DND-41 (cell line): Measurements from ENCODE around the gene RPS27.

Experiments
- ATAC-seq: fragments of 200-7000 bp; cut with Tn5 transposase; 3 replicates; pipeline ENCODE4 v1.9.1; 2021; ENCODE audit warnings: low read depth; ENCODE audit not compliant: insufficient read depth
- DNase-seq: peaks from one replicate; pipeline ENCODE4 v3.0.0-alpha.2; 2020
- H2AFZ ChIP-seq: 2 replicates; pipeline ENCODE4 v1.6.0; 2012; ENCODE audit warnings: low read depth, low read length
- H3K27ac ChIP-seq: 2 replicates; pipeline ENCODE4 v1.5.1; 2012; ENCODE audit warnings: low read length, inconsistent platforms
- H3K27me3 ChIP-seq: fragments of 200-600 bp; sonication (generic); 2 replicates; pipeline ENCODE4 v1.6.0; 2012; ENCODE audit warnings: low read length, mild to moderate bottlenecking, inconsistent platforms; ENCODE audit not compliant: insufficient read depth, poor library complexity
- H3K36me3 ChIP-seq: 2 replicates; pipeline ENCODE4 v1.5.1; 2012; ENCODE audit warnings: low read length, inconsistent platforms; ENCODE audit not compliant: insufficient read depth
- H3K4me1 ChIP-seq: 2 replicates; pipeline ENCODE4 v1.5.1; 2012; ENCODE audit warnings: mild to moderate bottlenecking, low read length; ENCODE audit not compliant: insufficient read depth
- H3K4me2 ChIP-seq: 2 replicates; pipeline ENCODE4 v1.6.0; 2012; ENCODE audit warnings: mild to moderate bottlenecking, moderate library complexity, low read length, inconsistent platforms; ENCODE audit not compliant: insufficient read depth
- H3K4me3 ChIP-seq, 2 experiments: fragments of 200-600 bp in 1 of 2; shearing (Covaris generic) in 1 of 2; 2 replicates each; pipeline ENCODE4 v1.5.1; 2012 to 2016; ENCODE audit warnings: inconsistent platforms in 2 of 2, low read length in 2 of 2, mild to moderate bottlenecking in 2 of 2, low read depth in 1 of 2, moderate library complexity in 1 of 2
- H3K79me2 ChIP-seq: 2 replicates; pipeline ENCODE4 v1.6.0; 2012; ENCODE audit warnings: low read length, inconsistent platforms; ENCODE audit not compliant: insufficient read depth
- H3K9ac ChIP-seq: 2 replicates; pipeline ENCODE4 v1.6.0; 2012; ENCODE audit warnings: low read depth, mild to moderate bottlenecking, inconsistent platforms, low read length, moderate library complexity
- H3K9me3 ChIP-seq: 2 replicates; pipeline ENCODE4 v1.5.1; 2012; ENCODE audit warnings: low read length, moderate library complexity, mild to moderate bottlenecking, inconsistent platforms; ENCODE audit not compliant: insufficient read depth, severe bottlenecking
- H4K20me1 ChIP-seq: 2 replicates; pipeline ENCODE4 v1.6.0; 2012; ENCODE audit warnings: low read length; ENCODE audit not compliant: insufficient read depth
- EZH2 ChIP-seq: IDR thresholded peaks from 3 replicates; pipeline ENCODE4 v1.6.1; 2012; ENCODE audit warnings: borderline replicate concordance, low read depth, mild to moderate bottlenecking, moderate library complexity, low read length, inconsistent platforms; ENCODE audit not compliant: severe bottlenecking
- TF ChIP-seq, protein P1 (sequence below): IDR thresholded peaks from 2 replicates; pipeline ENCODE4 v1.5.1; 2012; ENCODE audit warnings: borderline replicate concordance, low read length, moderate library complexity, mild to moderate bottlenecking; ENCODE audit not compliant: poor library complexity, severe bottlenecking; ENCODE audit errors: extremely low read depth

Gene RPS27

DNA sequence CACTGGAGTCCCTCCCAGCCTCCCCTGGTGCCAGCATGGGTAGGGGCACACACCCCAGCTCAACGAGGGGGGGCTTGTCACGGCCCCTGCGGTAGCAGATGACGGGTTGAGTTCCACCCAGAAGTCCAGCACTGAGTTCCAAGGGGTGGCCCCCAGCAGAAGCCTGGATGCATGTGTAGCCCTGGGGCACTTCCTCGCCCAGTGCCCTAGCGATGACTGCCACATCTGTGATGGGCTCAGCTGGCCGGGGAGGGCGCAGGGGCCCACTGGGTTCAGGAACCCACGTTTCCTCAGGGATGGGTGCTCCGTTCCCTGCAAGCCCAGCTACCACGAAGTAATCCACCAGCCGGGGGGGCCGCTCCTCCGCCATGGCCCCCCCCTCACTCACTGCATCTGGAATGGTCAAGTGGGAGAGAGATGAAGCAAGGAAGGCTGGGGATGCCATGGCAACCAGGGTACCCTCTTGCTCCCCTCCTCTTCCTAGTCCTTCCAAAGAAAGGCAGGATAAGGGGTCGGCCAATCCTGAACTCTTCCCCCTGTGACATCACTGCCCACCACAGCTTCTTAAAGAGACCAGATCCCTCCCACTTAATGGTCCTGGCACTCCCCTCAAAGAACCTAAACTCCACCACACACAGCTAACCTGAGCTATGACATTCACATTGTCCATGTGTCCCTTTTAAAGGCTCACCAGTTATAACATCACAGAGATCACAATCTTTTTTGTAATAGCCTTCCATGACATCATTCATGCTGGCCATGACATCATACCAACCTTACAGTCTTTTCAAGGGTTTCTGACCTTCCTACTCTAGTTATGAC is 46.3 kb upstream of the RPS27 start:
- Histone ChIP-seq H3K27ac (peak overlapping the region; percentile 78), H3K27me3 (no peaks in the 10 kb centered on the region), H3K9ac (peak overlapping the region; percentile 88), H4K20me1 (peaks cover 14% of the 10 kb centered on the region), H3K4me3 (peak overlapping the region; percentile 75 to 90; a peak in 3 of 4 replicates), H3K79me2 (peaks cover 36% of the 10 kb centered on the region), H3K36me3 (peaks cover 70% of the 10 kb centered on the region), H2AFZ (no peak overlapping the region), H3K9me3 (no peaks in the 10 kb centered on the region), H3K4me1 (peaks cover 27% of the 10 kb centered on the region), H3K4me2 (peak overlapping the region; percentile 80)
- ATAC-seq, result no peak
- TF ChIP-seq, protein P1, sequence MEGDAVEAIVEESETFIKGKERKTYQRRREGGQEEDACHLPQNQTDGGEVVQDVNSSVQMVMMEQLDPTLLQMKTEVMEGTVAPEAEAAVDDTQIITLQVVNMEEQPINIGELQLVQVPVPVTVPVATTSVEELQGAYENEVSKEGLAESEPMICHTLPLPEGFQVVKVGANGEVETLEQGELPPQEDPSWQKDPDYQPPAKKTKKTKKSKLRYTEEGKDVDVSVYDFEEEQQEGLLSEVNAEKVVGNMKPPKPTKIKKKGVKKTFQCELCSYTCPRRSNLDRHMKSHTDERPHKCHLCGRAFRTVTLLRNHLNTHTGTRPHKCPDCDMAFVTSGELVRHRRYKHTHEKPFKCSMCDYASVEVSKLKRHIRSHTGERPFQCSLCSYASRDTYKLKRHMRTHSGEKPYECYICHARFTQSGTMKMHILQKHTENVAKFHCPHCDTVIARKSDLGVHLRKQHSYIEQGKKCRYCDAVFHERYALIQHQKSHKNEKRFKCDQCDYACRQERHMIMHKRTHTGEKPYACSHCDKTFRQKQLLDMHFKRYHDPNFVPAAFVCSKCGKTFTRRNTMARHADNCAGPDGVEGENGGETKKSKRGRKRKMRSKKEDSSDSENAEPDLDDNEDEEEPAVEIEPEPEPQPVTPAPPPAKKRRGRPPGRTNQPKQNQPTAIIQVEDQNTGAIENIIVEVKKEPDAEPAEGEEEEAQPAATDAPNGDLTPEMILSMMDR, result no peak
- TF ChIP-seq EZH2, result no peak
- no peak for DNase-seq

DNA sequence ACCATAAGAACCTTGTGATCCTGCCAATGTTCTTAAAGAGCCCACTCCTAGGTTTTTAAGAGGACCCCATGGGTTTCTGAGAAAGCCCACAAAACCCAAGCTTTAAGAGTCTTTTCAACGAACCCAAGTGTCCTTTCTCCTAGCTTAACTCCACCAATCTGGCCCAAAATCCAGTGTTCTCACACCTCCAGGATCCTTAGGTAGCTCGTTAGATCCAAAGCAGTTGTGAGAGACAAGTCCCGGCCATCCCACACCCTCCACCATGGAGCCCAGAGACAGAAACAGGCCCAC is 45.8 kb upstream of the RPS27 start:
- ATAC-seq (no peak), DNase-seq (no peak)
- Histone ChIP-seq H2AFZ (peak overlapping the region; percentile 73), H3K27ac (peak overlapping the region; percentile 78), H3K4me3 (peak overlapping the region; percentile 75 to 90; a peak in 3 of 4 replicates), H3K9ac (peak overlapping the region; percentile 88), H3K4me1 (peaks cover 27% of the 10 kb centered on the region), H3K4me2 (peak overlapping the region; percentile 80), H3K9me3 (no peaks in the 10 kb centered on the region), H3K36me3 (peaks cover 68% of the 10 kb centered on the region), H3K27me3 (no peaks in the 10 kb centered on the region), H4K20me1 (peaks cover 14% of the 10 kb centered on the region), H3K79me2 (peaks cover 36% of the 10 kb centered on the region)
- TF ChIP-seq, protein P1, result no peak
- TF ChIP-seq EZH2, result no peak

DNA sequence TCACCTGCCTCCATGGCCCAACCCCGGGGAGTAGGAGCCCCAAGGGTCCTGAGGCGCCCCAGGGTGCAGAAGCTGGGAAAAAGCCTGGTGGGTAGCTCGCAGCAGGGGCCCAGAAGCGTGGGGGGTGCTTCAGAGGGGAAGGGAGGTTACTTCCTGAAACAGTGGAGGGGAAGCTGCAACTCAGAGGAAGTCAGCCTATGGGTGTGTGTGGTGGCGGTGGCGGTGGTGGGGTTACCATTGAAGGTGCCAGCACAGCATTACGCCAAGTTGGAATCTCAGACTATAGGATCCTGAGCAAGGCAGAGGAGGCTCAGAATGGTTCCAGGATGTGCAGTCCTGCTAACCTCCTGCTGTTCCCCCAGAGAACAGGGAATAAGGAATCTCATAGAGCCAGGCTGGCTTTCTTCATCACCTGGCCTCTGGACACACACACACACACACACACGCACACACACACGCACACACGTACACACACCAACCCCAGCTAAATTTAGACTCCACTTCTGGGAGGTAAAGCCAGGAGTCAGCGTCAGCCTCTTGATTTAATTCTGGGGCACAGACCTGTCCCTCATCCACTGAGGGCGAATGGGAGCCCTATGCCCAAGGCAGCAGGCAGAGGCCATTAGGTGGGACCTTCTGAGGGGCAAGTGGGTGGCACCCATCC is 45.3 kb upstream of the RPS27 start:
- peaks cover 68% of the 10 kb centered on the region for H3K36me3 ChIP-seq
- H3K4me3 ChIP-seq, result peak overlapping the region; percentile 75 to 90
- peaks cover 14% of the 10 kb centered on the region for H4K20me1 ChIP-seq
- H3K79me2 ChIP-seq, result peaks cover 36% of the 10 kb centered on the region
- peak overlapping the region; percentile 80 for H3K4me2 ChIP-seq
- H3K9me3 ChIP-seq, result no peaks in the 10 kb centered on the region
- ATAC-seq (peak; percentile 82), DNase-seq (peak; percentile 84)
- peak overlapping the region; percentile 88 for H3K9ac ChIP-seq
- H3K27ac ChIP-seq, result peak overlapping the region; percentile 78
- no peak for TF ChIP-seq EZH2
- TF ChIP-seq, protein P1, result no peak
- no peaks in the 10 kb centered on the region for H3K27me3 ChIP-seq
- peaks cover 27% of the 10 kb centered on the region for H3K4me1 ChIP-seq
- H2AFZ ChIP-seq, result peak overlapping the region; percentile 73
